ENCODE measurements around the gene EIF3J.

- no peak for TF ChIP-seq ZNF671 (CRISPR knock-in tag; IDR thresholded peaks at IDR 0.05)
- no peak for TF ChIP-seq NR1H2 (CRISPR knock-in tag; IDR thresholded peaks at IDR 0.05)
- TF ChIP-seq CTCF (IDR thresholded peaks at IDR 0.05), result no peak
- TF ChIP-seq ZSCAN18 (CRISPR knock-in tag; IDR thresholded peaks at IDR 0.05), result no peak
- no peak for TF ChIP-seq E2F5 (CRISPR knock-in tag; IDR thresholded peaks at IDR 0.05)
- TF ChIP-seq ETV6 (CRISPR knock-in tag; IDR thresholded peaks at IDR 0.05), result no peak
- no peak for TF ChIP-seq JUN (CRISPR knock-in tag; IDR thresholded peaks at IDR 0.05)
- no peak for TF ChIP-seq KAT7 (CRISPR knock-in tag; IDR thresholded peaks at IDR 0.05; ENCODE audit: borderline replicate concordance)
- TF ChIP-seq ZNF232 (CRISPR knock-in tag; IDR thresholded peaks at IDR 0.05), result no peak
- no peak for TF ChIP-seq SP1 (CRISPR knock-in tag; conservative IDR thresholded peaks at IDR 0.05)
Measured at GRCh38 chr15:44550256-44550655, 13.3 kb downstream of the EIF3J start.

Data from WTC11 (cell line).